Osteocyte (in vitro differentiated cells): ENCODE measurements around the gene TGFBR3L. TPM values are rescaled to one million over a fixed set of nuclear protein-coding genes. Genes with fewer than 3 reads are reported as not detected.

Experiments
- DNase-seq: peaks from one replicate; pipeline ENCODE4 v3.0.0; 2021; ENCODE audit warnings: mixed read lengths; ENCODE audit not compliant: unreplicated experiment; ENCODE audit errors: extremely low spot score
- H3K27ac Mint-ChIP-seq: one replicate; pipeline ENCODE4 v1.8.0; 2021; ENCODE audit warnings: mild to moderate bottlenecking, mixed read lengths; ENCODE audit not compliant: unreplicated experiment
- H3K27me3 Mint-ChIP-seq: one replicate; pipeline ENCODE4 v1.8.0; 2021; ENCODE audit warnings: mixed read lengths; ENCODE audit not compliant: unreplicated experiment
- H3K36me3 Mint-ChIP-seq: one replicate; pipeline ENCODE4 v1.8.0; 2021; ENCODE audit warnings: mixed read lengths; ENCODE audit not compliant: unreplicated experiment
- H3K4me1 Mint-ChIP-seq: one replicate; pipeline ENCODE4 v1.8.0; 2021; ENCODE audit warnings: mixed read lengths; ENCODE audit not compliant: unreplicated experiment
- H3K4me3 Mint-ChIP-seq: one replicate; pipeline ENCODE4 v1.8.0; 2021; ENCODE audit warnings: mild to moderate bottlenecking, moderate library complexity, mixed read lengths; ENCODE audit not compliant: unreplicated experiment
- H3K9me3 Mint-ChIP-seq: one replicate; pipeline ENCODE4 v1.8.0; 2021; ENCODE audit warnings: mixed read lengths; ENCODE audit not compliant: unreplicated experiment
- total RNA-seq: library from RNA; stranded (reverse); gene quantifications from 2 replicates; pipeline ENCODE4 v1.2.1, GENCODE V29; 2021
- TF ChIP-seq, protein P1 (sequence below): fragments of 200-600 bp; sonication (generic); IDR thresholded peaks from 2 replicates; pipeline ENCODE4 v1.5.0; 2021; ENCODE audit warnings: antibody characterized with exemption, mild to moderate bottlenecking, moderate library complexity

The TGFBR3L gene
- total RNA-seq, 1 donor from 2014 or later, result 2.3 TPM

DNA sequence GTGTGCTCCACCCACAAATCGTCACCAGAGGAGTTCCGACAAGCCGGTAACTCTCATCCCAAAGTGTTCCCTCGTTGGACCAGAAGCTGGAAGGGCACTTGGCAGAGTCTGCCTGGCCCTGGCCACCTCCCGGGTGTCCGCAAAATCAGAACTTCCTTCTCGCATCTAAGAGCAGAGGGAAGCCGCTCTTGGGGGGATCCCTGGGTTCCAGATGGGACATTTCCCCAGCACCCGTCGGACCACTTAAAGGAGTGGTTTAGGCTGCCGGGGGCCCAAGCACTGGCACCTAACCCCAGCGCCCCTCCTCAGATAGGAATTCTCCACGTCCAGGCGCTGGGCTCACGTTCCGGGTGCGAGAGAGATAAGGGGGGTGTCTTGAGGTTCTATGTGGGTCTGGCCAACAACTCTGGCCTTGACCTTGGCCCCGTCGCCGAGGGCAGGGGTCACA lies 11.8 kb upstream of the TGFBR3L start:
- Mint-ChIP-seq H3K4me3 (peak overlapping the region; percentile 82), H3K27me3 (no peaks in the 10 kb centered on the region), H3K36me3 (peaks cover 3% of the 10 kb centered on the region), H3K27ac (peak overlapping the region; percentile 91), H3K9me3 (no peaks in the 10 kb centered on the region), H3K4me1 (peaks cover 26% of the 10 kb centered on the region)
- no peak for DNase-seq
- TF ChIP-seq, protein P1, sequence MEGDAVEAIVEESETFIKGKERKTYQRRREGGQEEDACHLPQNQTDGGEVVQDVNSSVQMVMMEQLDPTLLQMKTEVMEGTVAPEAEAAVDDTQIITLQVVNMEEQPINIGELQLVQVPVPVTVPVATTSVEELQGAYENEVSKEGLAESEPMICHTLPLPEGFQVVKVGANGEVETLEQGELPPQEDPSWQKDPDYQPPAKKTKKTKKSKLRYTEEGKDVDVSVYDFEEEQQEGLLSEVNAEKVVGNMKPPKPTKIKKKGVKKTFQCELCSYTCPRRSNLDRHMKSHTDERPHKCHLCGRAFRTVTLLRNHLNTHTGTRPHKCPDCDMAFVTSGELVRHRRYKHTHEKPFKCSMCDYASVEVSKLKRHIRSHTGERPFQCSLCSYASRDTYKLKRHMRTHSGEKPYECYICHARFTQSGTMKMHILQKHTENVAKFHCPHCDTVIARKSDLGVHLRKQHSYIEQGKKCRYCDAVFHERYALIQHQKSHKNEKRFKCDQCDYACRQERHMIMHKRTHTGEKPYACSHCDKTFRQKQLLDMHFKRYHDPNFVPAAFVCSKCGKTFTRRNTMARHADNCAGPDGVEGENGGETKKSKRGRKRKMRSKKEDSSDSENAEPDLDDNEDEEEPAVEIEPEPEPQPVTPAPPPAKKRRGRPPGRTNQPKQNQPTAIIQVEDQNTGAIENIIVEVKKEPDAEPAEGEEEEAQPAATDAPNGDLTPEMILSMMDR, result no peak

DNA sequence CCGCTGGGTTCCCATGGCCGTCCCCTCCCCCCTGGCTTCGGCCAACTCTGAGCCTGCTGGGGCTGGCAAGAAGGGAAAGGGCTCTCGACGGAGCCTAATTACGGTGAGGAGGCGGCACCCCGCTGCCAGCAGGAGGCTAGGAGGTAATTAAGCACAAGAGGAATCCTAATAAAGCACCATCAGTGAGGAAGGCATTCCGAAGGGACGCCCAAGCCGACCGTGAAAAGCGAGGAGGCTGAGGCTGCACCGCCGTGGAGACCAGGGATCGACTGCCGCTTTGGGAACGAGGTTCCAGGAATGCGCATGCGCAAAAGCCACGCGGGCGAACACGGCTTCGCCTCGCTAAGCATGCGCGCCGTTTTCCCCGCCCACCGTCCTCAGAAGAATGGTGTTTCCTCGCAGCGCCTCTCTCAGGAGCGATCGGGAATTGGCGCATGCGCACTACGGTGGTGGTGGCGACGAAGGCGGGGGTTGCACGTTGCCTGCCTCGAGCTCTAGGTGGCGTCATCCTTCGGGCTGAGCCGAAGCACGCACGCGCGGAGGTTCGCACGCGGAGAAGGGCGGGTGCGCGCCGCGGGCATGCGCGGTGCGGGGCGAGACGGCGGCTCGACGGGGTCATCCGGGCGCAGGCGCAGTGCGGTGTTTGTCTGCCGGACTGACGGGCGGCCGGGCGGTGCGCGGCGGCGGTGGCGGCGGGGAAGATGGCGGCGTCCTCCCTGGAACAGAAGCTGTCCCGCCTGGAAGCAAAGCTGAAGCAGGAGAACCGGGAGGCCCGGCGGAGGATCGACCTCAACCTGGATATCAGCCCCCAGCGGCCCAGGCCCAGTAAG lies 11.2 kb upstream of the TGFBR3L start, which contains the start of gene MAP2K7:
Gene MAP2K7, plus strand, starts transcription at position 634 of the 830 bp plus-strand sequence. Its CDS starts 68 bp downstream, at position 702.
- Mint-ChIP-seq H3K36me3 (peaks cover 3% of the 10 kb centered on the region), H3K9me3 (no peaks in the 10 kb centered on the region), H3K27ac (peak within 1 kb of the TSS; percentile 91), H3K4me3 (peak within 1 kb of the TSS; percentile 82), H3K27me3 (no peaks in the 10 kb centered on the region), H3K4me1 (peaks cover 26% of the 10 kb centered on the region)
- TF ChIP-seq, protein P1, result peak; percentile 59
- DNase-seq, result peak; percentile 100

DNA sequence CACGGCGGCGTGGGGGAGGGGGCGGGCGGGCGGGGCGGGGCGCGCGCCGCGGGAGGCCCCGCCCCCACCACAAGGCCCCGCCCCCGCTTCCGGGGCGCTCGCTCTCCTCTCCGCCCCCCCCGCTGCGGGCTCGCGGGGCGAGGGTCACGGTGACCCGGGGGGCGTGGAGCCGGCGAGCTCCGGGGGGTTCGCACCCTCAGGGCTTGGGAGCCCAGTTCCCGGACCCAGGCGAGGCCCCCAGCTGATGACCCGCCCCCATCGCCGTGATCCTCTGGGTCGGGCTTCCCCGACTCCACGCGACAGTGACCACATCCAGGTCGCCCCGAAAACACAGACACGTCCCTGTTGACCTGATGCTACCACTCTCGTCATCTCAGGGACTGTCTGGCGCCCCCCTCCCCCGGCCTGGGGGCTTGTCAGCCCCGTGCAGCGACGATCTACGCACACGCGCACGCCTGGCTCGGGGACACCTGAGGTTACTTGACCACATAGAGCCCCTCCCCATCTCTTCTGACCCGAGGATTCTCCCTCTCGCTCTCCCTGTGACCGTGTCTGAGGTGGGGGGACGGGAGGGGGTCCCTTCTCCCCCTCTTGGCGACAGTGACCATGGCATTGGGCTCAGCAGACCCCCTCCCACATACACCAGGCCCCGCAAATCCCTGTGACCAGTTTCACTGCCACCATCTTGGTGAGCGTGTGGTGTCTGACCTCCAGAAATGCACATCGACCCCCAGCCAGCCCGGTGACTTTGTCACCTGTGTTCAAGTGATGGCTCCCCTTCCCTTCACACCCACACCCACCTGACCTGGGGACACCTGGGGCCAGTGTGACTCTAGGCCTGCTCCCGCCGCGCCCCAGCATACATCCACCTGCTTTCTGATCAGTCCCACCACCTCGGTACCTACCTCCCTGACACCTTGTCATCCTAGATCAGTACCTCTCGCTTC lies 10.3 kb upstream of the TGFBR3L start:
- Mint-ChIP-seq H3K27me3 (no peaks in the 10 kb centered on the region), H3K36me3 (peaks cover 3% of the 10 kb centered on the region), H3K9me3 (no peaks in the 10 kb centered on the region), H3K4me3 (peak overlapping the region; percentile 80), H3K27ac (peak overlapping the region; percentile 88), H3K4me1 (peaks cover 26% of the 10 kb centered on the region)
- TF ChIP-seq, protein P1, result no peak
- no peak for DNase-seq

DNA sequence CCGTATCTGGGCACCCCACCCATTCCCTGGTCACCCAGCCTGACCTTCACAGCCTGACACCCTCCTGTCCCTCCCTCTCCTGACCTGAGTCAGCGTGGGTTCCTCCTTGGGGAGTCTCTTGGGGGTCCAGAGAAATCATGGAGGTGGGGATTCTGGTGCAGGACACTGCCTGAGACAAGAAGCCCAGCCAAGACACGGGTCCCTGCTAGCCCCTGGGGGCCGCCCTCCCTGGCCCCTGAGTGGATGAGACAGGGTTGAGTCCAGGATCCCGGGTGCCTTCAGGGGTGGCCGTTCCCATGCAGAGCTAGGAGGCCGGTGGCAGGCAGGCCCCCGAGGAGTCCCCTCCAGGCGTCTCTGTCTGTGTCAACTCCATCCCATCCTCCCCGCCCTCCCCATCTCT lies 9.4 kb upstream of the TGFBR3L start:
- no peak for DNase-seq
- Mint-ChIP-seq H3K4me1 (peaks cover 26% of the 10 kb centered on the region), H3K27ac (peak overlapping the region; percentile 88), H3K27me3 (no peaks in the 10 kb centered on the region), H3K9me3 (no peaks in the 10 kb centered on the region), H3K4me3 (peak overlapping the region; percentile 80), H3K36me3 (no peaks in the 10 kb centered on the region)
- TF ChIP-seq, protein P1, result no peak
